ENCODE data around the gene KCNA3. TPM values are rescaled to one million over a fixed set of nuclear protein-coding genes. Genes with fewer than 3 reads are reported as not detected.

The KCNA3 gene
- total and polyA plus RNA-seq, 3 donors from 2014 or later, result 1.3 to 6.7 (median 3.4) TPM

GRCh38 chr1:110690709-110691365 is 16.1 kb upstream of the KCNA3 start:
- Histone ChIP-seq H3K9me3 (no peaks in the 10 kb centered on the region), H3K4me1 (no peaks in the 10 kb centered on the region), H3K27me3 (no peaks in the 10 kb centered on the region), H3K27ac (no peak overlapping the region), H3K36me3 (ENCODE audit: low read depth, missing control alignments) (no peaks in the 10 kb centered on the region), H3K4me3 (no peak overlapping the region)
- WGBS, 2 donors, result 89 to 93% methylated on average over 4 of the region's 4 CpGs
- DNase-seq, result no peak
- intact Hi-C loops (cut with DNase I; ENCODE audit: low total_unique reads), result no loop called here
- no peak for TF ChIP-seq POLR2A (IDR thresholded peaks at IDR 0.05)
- no peak for TF ChIP-seq CTCF (IDR thresholded peaks at IDR 0.05)

GRCh38 chr1:110689868-110690267 is 15.1 kb upstream of the KCNA3 start:
- intact Hi-C loops (cut with DNase I; ENCODE audit: low total_unique reads), result no loop called here
- no peak for DNase-seq
- H3K4me1 ChIP-seq, result no peaks in the 10 kb centered on the region
- H3K27me3 ChIP-seq, result no peaks in the 10 kb centered on the region
- H3K27ac ChIP-seq, result no peak overlapping the region
- no peak overlapping the region for H3K4me3 ChIP-seq
- TF ChIP-seq CTCF (IDR thresholded peaks at IDR 0.05), result no peak
- TF ChIP-seq POLR2A (IDR thresholded peaks at IDR 0.05), result no peak
- H3K9me3 ChIP-seq, result no peaks in the 10 kb centered on the region
- H3K36me3 ChIP-seq (ENCODE audit: low read depth, missing control alignments), result no peaks in the 10 kb centered on the region

- 76 to 91% methylated on average over 3 of the region's 3 CpGs for WGBS, 2 donors
- no peaks in the 10 kb centered on the region for H3K36me3 ChIP-seq (ENCODE audit: low read depth, missing control alignments)
- no peak overlapping the region for H3K27ac ChIP-seq
- intact Hi-C loops (cut with DNase I; ENCODE audit: low total_unique reads), result no loop called here
- no peaks in the 10 kb centered on the region for H3K9me3 ChIP-seq
- no peak for DNase-seq
- no peak for TF ChIP-seq POLR2A (IDR thresholded peaks at IDR 0.05)
- TF ChIP-seq CTCF (IDR thresholded peaks at IDR 0.05), result no peak
- H3K4me3 ChIP-seq, result no peak overlapping the region
- no peaks in the 10 kb centered on the region for H3K4me1 ChIP-seq
- H3K27me3 ChIP-seq, result no peaks in the 10 kb centered on the region
These were observed 13.8 kb upstream of the KCNA3 start for GRCh38 chr1:110688514-110688913.

GRCh38 chr1:110687250-110687649 is 12.5 kb upstream of the KCNA3 start:
- no peaks in the 10 kb centered on the region for H3K9me3 ChIP-seq
- H3K27ac ChIP-seq, result no peak overlapping the region
- no peak overlapping the region for H3K4me3 ChIP-seq
- DNase-seq, result no peak
- no peaks in the 10 kb centered on the region for H3K4me1 ChIP-seq
- intact Hi-C loops (cut with DNase I; ENCODE audit: low total_unique reads), result no loop called here
- no peaks in the 10 kb centered on the region for H3K27me3 ChIP-seq
- no peaks in the 10 kb centered on the region for H3K36me3 ChIP-seq (ENCODE audit: low read depth, missing control alignments)
- WGBS, 2 donors, result 84 to 100% methylated on average over 1 of the region's 1 CpG
- no peak for TF ChIP-seq POLR2A (IDR thresholded peaks at IDR 0.05)
- no peak for TF ChIP-seq CTCF (IDR thresholded peaks at IDR 0.05)

GRCh38 chr1:110686188-110686587 is 11.4 kb upstream of the KCNA3 start:
- H3K27ac ChIP-seq, result no peak overlapping the region
- TF ChIP-seq POLR2A (IDR thresholded peaks at IDR 0.05) (no peak), CTCF (IDR thresholded peaks at IDR 0.05) (no peak)
- no peaks in the 10 kb centered on the region for H3K27me3 ChIP-seq
- H3K36me3 ChIP-seq (ENCODE audit: low read depth, missing control alignments), result no peaks in the 10 kb centered on the region
- no peak overlapping the region for H3K4me3 ChIP-seq
- DNase-seq, result no peak
- H3K4me1 ChIP-seq, result no peaks in the 10 kb centered on the region
- 89 to 96% methylated on average over 4 of the region's 4 CpGs for WGBS, 2 donors
- H3K9me3 ChIP-seq, result no peaks in the 10 kb centered on the region
- intact Hi-C loops (cut with DNase I; ENCODE audit: low total_unique reads), result no loop called here

All from testis (tissue), 3 donors.